HG02763 (cell line): Measurements from ENCODE around the gene ART3.
"Not testable (repeated sequence)": the region's sequence is repeated elsewhere in the genome, so short reads cannot be mapped to it uniquely, and the experiment has no call there.

Source experiments
- ATAC-seq: cut with Tn5 transposase; IDR thresholded peaks from one replicate; pipeline ENCODE4 v1.9.1; 2021; ENCODE audit warnings: mild to moderate bottlenecking, moderate library complexity; ENCODE audit not compliant: unreplicated experiment

The ART3 gene, protein sequence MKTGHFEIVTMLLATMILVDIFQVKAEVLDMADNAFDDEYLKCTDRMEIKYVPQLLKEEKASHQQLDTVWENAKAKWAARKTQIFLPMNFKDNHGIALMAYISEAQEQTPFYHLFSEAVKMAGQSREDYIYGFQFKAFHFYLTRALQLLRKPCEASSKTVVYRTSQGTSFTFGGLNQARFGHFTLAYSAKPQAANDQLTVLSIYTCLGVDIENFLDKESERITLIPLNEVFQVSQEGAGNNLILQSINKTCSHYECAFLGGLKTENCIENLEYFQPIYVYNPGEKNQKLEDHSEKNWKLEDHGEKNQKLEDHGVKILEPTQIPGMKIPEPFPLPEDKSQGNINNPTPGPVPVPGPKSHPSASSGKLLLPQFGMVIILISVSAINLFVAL

DNA sequence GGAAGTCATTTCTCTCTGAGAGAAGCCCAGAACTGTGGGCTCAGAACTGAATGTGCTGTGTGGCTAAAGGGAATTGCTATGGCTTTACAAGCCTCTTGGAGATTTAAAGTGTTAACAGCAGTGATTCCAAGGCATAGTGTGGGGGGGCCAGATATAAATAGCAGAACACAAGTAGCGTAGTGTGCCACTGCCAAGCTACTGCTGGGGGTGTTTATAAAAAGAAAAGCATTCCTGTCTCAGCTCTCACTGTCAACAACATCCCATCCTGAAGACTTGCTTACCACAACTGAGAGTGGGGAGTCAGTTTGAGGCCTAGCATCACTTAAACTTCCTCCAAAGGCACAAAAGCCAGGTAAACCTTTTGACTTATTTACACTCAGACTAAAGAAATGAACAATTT lies at the start of gene ART3:
TSS of gene ART3 (plus strand) at position 242 of the 400 bp plus-strand sequence. CDS start 1,181 bp downstream, outside the sequence.
- ATAC-seq: no peak

DNA sequence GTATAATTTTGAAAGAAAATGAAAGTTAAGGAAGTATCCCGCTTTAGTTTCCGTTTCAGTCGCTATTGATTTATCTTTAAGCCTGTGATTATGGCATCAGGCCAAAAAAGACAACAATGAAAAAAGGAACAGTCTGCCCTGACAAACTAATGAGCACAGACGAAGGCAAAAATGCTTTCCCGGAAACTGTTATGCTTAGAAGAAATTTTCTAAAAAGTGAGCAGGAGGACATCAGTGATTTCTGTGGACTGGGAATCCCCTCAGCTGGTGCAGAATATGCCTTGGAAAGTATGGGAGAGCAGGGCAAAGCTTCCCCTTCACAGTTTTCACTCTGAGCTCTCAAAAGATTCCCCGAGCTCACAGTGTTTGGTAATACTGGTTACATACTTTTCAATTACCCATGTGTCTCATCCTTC lies 46.2 kb upstream of the ART3 start:
- no peak for ATAC-seq

DNA sequence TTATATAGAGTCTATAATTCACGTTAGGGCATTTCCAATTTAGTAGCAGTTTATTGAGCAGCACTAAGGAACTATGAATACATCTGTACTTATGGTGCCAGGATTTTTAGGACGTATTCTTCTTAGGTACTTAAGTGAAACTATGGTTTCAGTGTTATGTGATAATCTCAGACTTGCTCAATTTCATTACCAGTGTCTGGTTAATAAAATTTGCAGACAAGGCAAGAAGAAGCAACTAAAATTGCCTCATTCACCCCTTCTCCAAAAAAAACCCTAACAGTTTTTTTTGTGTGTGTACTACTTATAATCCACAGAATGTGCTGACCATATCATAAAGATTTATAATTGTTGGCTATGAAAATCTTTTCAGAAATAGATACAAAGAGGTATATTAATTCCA lies 45.2 kb upstream of the ART3 start:
- ATAC-seq: no peak

DNA sequence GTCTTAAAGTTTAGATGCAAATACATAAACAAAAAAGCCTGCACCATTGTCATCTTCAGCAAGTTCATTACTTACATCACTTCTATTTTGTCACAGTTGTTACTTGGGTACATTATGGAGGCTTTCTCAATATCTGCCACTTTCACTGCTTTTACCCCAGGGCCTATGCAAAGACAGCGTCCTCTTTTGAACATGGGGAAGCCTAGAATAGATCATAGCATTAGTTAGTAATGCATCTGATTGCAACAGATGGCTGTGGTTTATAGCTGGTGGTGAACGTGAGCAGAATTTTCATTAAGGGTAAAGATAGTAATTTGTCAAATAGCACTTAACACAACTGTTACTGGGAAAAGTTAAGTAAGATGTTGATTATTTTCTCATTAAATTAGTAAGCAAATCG lies 39.4 kb upstream of the ART3 start:
- ATAC-seq: no peak

DNA sequence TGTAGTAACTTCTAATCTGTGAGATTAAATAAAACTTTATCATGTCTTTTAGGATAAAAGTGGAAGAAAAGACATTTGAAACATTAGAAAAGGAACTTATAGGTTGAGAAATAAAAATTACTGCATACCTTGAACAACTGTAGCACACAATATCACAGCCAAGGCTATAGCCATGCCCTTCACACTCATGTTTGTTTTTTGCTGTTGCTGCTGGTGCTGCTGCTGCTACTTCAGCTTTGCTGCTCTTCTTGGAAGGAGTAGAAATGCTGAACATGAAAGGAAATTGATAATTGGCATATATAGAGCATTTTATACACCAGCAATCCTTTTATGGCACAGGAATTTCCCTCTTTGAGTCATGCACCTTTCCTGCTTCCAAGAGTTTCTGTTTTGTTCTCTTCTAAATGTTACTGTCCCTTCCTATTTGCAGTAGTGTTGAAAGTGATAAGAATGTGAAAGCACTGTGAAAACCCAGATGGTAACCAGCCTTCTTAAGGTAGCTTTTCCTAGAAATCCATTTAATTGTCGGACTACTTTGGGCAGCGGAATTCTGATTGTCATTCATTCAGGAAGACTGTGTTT lies 38.6 kb upstream of the ART3 start, which contains the start of gene CXCL11:
TSS of gene CXCL11 (minus strand) at position 272 of the 582 bp plus-strand sequence. CDS start at position 189, 83 bp downstream.
- ATAC-seq: no peak

DNA sequence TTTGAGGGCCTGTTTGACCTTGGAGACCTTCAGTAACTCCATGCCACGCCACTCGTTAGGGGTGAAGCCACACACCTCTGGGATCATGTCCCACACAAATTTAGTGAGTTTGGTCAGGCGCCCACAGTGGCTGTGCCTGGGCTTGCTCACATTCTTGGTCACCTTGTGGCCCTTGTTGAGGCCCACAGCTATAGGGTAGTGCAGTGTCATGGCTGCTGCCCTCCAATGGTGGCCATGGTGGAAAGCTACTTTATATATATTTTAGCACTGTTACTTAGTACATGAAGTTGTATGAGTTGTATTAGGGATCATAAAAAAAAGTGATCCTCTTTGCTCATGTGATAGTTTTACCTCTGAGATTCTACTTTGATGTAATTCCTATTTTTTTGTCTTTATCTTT lies 37.7 kb upstream of the ART3 start:
- ATAC-seq: no peak

DNA sequence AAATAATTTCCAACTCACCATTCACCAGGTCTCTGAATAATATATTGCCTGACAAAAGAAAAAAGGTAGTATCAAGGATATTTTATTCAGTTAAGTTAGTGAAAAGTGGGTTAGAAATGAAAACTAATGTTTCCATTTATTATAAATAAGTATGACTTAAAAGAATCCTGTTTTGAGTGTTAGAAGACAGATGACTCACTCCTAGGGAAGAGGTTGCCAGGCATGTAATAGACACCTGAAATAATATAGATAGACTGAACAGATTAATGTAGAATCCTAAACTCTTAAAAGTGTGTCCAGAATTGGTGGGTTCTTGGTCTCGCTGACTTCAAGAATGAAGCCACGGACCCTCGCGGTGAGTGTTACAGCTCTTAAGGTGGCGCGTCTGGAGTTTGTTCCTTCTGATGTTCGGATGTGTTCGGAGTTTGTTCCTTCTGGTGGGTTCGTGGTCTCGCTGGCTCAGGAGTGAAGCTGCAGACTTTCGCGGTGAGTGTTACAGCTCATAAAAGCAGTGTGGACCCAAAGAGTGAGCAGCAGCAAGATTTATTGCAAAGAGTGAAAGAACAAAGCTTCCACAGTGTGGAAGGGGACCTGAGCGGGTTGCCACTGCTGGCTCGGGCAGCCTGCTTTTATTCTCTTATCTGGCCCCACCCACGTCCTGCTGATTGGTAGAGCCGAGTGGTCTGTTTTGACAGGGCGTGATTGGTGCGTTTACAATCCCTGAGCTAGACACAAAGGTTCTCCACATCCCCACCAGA lies 32.1 kb upstream of the ART3 start:
- ATAC-seq: not testable (repeated sequence)

DNA sequence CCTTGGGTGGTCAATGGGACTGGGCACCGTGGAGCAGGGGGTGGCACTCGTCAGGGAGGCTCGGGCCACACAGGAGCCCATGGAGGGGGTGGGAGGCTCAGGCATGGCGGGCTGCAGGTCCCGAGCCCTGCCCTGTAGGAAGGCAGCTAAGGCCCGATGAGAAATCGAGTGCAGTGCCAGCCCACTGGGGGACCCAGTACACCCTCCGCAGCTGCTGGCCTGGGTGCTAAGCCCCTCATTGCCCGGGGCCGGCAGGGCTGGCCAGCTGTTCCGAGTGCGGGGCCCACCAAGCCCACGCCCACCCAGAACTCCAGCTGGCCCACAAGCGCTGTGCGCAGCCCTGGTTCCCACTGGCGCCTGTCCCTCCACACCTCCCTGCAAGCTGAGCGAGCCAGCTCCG lies 31.2 kb upstream of the ART3 start:
- ATAC-seq: not testable (repeated sequence)

DNA sequence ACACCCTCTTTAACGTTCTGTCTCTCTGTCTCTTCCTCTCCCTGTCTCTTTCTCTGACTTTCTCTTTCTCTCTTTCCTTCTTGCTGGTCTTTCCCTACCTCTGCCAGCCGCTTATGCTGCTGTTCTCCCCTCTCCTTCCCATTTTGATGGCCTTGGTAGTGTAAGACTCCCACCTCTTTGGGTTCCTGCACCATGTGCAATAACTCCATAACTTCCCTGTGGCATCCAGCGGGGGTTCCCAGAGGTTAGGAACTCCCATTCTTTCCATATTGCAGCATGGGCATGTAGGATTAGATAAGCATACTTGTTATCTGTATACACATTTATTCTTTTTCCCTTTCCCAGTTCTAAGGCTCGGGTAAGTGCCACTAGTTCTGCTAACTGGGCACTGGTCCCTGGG lies 29.8 kb upstream of the ART3 start:
- not testable (repeated sequence) for ATAC-seq

DNA sequence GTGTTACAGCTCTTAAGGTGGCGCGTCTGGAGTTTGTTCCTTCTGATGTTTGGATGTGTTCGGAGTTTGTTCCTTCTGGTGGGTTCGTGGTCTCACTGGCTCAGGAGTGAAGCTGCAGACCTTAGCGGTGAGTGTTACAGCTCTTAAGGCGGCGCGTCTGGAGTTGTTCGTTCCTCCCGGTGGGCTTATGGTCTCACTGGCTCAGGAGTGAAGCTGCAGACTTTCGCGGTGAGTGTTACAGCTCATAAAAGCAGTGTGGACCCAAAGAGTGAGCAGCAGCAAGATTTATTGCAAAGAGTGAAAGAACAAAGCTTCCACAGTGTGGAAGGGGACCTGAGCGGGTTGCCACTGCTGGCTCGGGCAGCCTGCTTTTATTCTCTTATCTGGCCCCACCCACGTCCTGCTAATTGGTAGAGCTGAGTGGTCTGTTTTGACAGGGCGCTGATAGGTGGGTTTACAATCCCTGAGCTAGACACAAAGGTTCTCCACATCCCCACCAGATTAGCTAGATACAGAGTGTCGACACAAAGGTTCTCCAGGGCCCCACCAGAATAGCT lies 24.6 kb upstream of the ART3 start:
- not testable (repeated sequence) for ATAC-seq

DNA sequence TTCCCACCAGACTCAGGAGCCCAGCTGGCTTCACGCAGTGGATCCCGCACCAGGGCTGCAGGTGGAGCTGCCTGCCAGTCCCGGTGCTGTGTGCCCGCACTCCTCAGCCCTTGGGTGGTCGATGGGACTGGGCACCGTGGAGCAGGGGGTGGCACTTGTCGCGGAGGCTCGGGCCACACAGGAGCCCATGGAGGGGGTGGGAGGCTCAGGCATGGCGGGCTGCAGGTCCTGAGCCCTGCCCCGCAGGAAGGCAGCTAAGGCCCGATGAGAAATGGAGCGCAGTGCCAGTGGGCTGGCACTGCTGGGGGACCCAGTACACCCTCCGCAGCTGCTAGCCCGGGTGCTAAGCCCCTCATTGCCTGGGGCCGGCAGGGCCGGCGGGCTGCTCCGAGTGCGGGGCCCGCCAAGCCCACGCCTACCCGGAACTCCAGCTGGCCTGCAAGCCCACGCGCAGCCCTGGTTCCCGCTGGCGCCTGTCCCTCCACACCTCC lies 23.9 kb upstream of the ART3 start:
- ATAC-seq: not testable (repeated sequence)

DNA sequence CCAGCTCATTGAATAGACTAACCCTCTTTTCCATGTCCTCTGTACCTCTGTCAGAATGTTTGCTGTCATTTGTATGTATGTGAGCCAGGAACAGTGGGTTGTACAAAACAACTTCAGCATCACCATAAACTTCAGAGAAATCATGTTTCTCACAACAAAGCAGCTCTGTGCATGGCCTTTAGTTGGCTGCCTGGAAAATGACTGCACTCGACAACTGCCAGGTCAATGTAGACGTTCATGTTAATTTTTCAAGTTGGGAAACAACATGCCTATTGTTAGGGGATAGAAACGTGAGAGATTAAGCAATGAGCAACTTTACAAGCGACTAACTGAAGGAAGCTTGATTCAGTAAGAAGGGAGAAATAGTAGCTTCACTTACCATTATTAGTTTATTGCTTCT lies 20.8 kb upstream of the ART3 start:
- no peak for ATAC-seq

DNA sequence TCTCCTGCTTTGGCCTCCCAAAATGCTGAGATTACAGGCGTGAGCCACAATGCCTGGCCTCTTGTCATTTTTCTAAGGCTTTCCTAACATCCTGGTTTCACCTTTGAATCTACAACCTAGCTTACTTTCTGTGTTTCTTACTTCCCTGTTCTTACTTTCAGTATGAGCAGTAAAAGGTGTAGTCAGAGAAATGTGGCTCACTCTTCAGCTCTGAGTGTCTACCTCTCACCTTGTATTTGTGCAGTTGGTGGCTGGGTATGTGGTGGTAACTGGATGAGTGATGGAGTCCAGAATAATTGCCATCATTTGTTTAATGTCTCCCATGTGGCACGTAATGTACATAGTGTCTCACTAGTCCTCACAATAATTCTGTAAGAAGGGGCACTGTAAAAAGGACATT lies 19.5 kb upstream of the ART3 start:
- ATAC-seq: peak; percentile 96

DNA sequence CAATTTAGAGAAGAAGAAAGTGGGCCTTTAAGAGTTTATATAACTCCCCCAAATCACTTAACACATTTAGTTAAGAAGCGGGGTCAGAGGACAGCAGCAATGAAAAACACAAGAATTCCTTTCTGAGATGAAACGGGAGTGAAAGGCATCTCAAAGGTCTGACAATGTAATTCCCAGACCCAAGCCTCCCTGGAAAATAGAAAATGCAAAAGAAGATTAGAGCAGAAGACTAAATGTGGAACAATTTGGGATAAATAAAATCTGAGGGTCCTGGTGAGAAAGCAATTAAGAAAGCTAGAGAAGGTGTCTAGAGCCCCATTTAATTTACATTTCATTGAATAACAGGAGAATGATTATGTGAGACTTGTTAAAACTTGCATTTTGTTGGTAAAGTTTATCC lies 19.1 kb upstream of the ART3 start:
- ATAC-seq: no peak

DNA sequence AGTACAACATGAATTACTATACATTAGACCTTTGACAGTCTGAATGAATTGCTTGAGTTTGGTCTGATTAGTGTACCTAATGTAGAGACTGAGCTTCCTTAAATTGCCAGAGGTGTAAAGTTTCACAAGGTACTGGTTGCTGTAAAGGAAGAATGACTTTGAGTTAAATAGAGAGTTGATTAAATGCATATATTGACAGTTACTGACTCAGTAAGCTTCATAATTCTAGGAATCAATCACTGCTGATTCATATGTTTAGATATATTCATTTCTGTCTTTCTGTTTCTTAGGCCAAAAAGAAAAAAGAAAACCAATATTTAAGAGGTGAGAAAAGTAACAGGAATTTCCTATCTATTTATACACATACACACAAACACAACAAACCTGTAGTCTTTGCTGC lies 16.2 kb upstream of the ART3 start:
- ATAC-seq: no peak

DNA sequence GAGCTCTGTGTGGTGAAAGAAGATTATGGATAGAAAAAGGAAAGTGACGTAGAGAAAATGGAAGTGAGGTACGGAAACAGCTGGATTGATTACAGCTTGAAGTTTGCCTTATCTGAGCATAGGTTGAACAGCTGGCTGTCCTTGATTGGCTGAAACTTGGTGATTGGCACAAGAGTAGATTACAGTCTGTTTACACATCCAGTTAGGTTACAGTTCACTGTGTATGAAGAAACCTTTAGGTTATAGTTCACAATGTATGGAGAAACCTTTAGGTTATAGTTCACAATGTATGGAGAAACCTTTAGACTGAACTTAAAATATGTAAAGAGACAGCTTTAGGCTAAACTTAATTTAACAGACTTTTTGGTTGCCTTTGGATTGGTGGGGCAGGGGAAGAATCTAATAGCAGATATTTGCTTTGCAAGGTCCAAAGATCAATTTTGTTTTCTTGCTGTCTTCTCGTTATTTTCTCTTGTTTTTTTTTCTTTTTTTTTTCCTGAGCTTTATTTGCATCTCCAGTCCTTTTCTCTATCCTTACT lies 15.6 kb upstream of the ART3 start:
- ATAC-seq: no peak

DNA sequence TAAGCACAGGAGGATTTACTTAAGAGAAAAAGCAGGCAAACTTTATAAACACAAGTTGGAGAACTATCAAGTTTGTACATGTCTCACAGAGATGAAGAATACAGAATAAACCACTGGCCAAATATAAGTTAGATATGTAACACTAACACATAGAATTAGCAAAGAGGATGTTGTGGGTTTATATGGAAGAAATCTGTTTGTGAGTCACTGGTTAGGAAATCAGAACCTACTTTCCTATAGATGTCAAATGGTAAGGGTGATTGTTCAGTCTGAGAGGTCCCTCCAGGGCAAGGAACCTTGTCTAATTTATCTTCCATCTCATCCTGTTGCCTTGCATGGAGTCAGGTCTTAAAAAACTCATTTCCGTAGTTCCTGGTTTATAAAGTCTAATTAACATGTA lies 14.8 kb upstream of the ART3 start:
- ATAC-seq: no peak

DNA sequence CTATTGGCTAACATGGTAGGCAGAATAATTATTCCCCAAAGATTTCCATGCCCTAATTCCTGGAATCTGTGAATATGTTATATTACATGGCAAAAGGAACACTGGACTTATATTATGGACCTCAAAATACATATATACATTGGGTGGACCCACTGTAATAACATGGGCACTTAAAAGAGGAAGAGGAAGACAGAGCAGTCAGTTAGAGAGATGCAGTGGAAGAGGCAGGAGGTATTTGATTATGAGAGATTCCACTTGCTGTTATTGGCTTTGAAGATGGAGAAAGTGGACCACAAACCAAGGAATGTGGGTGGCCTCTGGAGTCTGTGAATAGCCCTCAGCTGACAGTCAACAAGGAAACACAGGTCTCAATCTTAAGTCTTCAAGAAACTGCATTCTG lies 14.0 kb upstream of the ART3 start:
- no peak for ATAC-seq

DNA sequence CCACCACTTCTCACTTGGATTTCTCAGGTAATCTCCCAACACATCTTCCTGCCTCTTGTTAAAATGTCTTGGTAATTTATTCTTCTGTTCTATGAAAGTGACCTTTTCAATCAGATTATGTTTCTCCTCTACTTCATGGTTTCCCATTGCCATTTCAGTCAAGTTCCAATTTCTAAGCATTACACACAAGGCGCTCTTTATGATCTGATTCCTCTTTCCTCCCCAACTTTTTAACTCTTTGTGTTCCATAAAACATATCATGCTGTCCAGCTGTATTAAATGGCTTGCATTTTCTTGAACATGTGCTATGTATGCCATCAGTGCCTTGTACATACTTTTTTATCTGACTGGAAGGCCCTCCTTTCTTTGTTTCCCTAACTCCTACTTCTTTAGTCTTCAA lies 13.1 kb upstream of the ART3 start:
- no peak for ATAC-seq

DNA sequence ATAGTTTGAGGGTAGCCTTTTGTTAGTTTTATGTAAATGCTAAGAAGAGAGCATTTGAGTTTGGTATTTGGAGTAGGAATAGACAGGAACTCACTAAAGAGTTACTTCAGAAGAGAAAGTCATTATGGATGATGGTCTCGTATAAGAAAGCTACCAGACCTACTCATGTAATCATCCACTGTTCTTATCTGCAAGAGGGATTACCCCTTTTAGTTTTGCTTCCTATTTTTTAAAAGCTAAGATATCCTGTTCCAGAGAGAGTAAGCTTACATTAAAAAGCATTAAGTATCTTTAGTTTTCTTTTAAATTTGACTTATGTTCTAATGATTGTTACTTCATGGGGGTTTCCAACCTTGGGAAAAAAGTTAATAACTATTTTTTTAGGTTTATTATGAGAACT lies 12.5 kb upstream of the ART3 start:
- ATAC-seq: no peak

DNA sequence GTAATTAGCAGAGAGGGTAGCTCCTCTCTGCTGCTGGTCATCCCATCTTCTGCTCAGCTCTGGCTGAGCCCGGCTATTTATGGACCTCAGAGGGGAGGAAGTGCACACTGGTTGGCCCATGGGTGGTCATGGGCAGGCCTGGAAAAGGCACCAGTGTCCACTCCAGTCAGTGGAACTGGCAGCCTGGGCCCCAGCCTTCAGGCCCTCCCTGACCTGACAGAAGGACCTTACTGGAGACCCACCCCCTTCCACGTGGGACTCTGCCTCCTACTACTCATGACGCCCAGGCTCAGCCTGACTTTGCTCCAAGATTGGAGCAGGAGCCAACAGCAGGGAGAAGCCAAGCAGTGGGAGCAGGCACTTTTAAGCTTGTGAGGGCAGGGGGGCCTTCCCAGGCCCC lies 8.0 kb upstream of the ART3 start:
- ATAC-seq: no peak
